ENCODE data around the gene ERVK3-1.

GRCh38 chr19:58318297-58318696 is 13.1 kb downstream of the ERVK3-1 start:
- no peak for TF ChIP-seq CTCF (IDR thresholded peaks at IDR 0.05; ENCODE audit: insufficient read depth, low read length, poor library complexity, severe bottlenecking)
- no peak for TF ChIP-seq EZH2phosphoT487 (conservative IDR thresholded peaks at IDR 0.05; ENCODE audit: low read length)

All from SU-DHL-6 (cell line).